GM18505 (cell line): ENCODE results near the gene LRRC3C.

Experiments used
- ATAC-seq: cut with Tn5 transposase; IDR thresholded peaks from one replicate; pipeline ENCODE4 v1.9.1; 2021; ENCODE audit not compliant: unreplicated experiment
- POLR2A ChIP-seq: IDR thresholded peaks from 4 replicates; pipeline ENCODE4 v1.6.1; 2011; ENCODE audit warnings: borderline replicate concordance; ENCODE audit not compliant: insufficient read depth, insufficient read length; ENCODE audit errors: extremely low read depth

LRRC3C gene

GRCh38 chr17:39994448-39994847 is 66.9 kb downstream of the LRRC3C start:
- TF ChIP-seq POLR2A, result no peak
- no peak for ATAC-seq
